Left hindlimb (tissue), 1 donor: Measurements from ENCODE around the gene HPCAL4.

Source experiments
- DNase-seq: peaks from one replicate; pipeline ENCODE4 v3.0.0-alpha.2; 2018

The HPCAL4 gene

GRCh38 chr1:39691383-39692151 is at the start of gene HPCAL4:
HPCAL4 (minus strand) TSS chr1:39691433; CDS start chr1:39684603, 6,830 bp downstream.
- DNase-seq, result peak; percentile 86

DNA sequence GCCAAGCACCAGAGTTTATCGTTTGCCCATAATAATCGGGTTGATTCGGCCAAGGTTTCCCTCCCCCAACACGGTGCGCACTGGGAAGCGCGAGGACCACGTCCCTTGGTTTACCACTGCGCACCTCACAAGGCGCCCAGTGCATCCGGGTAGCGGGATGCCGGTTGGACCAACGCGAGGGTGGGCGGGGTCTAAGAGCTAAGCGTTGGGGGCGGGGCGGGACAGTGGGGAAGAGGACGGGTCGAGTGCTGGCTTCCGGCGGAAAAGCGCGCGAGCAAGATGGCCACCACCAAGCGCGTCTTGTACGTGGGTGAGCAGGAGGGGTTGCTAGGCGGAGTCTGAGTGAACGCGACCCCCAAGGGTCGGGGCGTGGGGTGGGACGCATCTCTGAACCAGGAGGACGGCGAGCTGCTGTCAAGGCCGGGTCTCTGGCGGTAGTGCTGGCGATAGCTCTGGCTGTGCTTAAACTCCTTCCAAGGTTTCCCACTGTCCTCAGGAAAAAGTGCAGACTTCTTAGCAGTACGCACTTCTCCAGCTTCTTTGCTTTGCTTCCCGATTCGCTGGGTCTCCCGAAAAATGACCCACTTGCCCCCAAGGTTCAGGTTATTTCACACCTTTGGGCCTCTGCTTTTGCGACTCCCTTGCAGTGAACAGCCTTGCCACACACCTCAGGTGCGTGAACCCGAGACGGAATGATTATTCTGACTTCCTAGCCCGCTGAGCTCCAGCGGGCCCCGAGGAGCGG is 47.6 kb upstream of the HPCAL4 start, which contains the start of gene PPIE:
TSS of gene PPIE (plus strand) at position 261 of the 745 bp plus-strand sequence. CDS start at position 280, 19 bp downstream.
- peak; percentile 95 for DNase-seq

- DNase-seq, result peak; percentile 58
Observed at GRCh38 chr1:39737546-39738169, 46.4 kb upstream of the HPCAL4 start.

GRCh38 chr1:39735731-39736130 is 44.5 kb upstream of the HPCAL4 start:
- DNase-seq, result no peak

DNA sequence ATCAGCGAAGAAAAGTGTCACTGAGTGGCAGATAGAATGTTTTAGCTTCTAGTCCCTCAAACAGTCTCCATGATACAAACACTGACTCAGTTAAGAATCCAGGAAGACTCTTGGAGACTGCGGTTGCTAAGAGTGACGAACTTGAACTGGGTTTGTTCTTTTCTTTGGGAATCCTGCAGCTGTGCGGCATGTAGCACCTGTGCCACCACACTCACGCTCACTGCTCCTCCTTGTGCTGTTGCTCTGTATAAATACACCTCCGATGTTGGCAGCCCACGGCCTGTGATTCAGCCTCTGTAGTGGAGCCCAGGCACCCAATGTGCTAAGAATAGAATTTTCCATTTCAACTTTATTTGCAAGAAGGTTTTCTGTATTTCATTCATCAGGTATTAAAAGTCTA is 41.9 kb upstream of the HPCAL4 start:
- no peak for DNase-seq

DNA sequence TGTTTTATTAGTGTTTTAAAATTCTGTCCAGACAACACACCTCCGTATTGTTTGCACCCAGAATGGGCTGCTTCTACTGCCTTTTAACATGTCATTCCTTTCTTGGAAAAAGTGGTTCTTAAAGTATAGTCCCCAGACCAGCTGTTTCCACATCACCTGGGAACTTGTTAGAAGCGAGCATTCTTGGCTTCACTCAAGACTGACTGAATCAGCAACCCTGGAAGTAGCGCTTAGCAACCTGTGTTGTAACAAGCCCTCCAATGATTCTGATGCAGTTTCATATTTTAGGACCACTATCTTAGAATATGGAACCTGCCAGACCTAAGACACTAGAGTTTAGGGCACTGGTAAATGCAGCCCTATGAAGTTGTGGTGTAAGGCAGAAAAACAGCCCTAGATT is 41.5 kb upstream of the HPCAL4 start:
- no peak for DNase-seq

DNA sequence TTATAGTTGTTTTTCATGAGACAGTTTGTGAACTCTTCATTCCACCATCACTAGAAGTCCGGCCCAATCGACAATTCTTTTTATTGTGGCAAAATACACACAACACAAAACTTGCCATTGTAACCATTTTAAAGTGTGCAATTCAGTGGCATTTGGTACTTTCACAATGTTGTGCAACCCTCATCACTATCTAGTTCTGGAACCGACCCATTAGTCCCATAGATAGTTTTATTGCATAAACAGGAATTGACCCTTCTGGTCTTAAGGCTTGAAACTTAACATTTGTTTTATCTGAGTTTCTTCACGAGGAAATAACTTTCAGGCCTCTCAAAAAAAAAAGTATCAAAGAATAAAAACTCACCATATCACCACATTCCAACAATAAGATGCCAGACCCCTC is 38.6 kb upstream of the HPCAL4 start:
- DNase-seq, result no peak

DNA sequence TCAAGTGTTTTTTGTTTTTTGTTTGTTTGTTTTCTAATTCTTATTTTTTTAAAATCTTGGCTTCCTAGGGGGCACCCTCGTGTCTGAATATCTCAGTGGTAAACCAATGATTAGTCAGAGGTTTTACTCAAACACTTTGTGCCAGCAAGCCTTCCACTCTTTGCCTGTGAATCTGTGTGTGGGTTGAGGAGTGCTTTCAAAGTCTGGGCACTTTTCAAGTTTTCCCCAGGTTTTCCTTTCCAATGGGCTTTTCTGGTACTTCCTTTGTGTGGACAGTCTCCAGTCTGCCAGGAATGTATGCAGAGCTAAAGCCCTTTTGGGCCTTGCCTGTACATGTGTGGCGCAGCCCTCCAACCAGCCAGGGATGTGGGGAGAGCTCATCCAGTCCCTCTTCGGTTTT is 37.8 kb upstream of the HPCAL4 start:
- DNase-seq, result no peak

- DNase-seq, result no peak
Observed at GRCh38 chr1:39727932-39728317, 36.7 kb upstream of the HPCAL4 start.

GRCh38 chr1:39727221-39727931 is 36.1 kb upstream of the HPCAL4 start:
- DNase-seq, result no peak

GRCh38 chr1:39726600-39726999 is 35.4 kb upstream of the HPCAL4 start:
- DNase-seq, result no peak

- DNase-seq, result no peak
Observed at GRCh38 chr1:39722495-39722894, 31.3 kb upstream of the HPCAL4 start.

GRCh38 chr1:39721664-39722063 is 30.4 kb upstream of the HPCAL4 start:
- DNase-seq, result no peak

- no peak for DNase-seq
Observed at GRCh38 chr1:39720094-39720999, 29.1 kb upstream of the HPCAL4 start.

- DNase-seq, result no peak
Observed at GRCh38 chr1:39717809-39718208, 26.6 kb upstream of the HPCAL4 start.

DNA sequence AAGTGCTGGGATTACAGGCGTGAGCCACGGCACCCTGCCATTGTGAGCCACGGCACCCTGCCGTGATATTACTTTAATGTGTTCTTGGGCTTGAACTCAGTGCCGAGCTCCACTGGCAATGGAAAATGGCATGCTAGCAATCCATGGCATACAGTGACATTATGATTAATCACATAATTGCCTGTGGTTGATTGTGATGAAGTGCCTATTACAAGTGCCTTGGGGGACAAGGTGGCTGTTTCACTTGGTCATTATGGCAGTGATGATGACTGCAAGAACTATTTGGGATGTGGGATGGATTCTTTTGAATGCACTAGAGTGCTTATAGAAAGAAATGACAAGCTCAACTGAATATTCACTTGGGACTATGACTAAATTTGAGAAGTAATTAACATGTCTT is 22.3 kb upstream of the HPCAL4 start:
- DNase-seq, result no peak

- DNase-seq, result no peak
Observed at GRCh38 chr1:39711966-39712340, 20.7 kb upstream of the HPCAL4 start.

DNA sequence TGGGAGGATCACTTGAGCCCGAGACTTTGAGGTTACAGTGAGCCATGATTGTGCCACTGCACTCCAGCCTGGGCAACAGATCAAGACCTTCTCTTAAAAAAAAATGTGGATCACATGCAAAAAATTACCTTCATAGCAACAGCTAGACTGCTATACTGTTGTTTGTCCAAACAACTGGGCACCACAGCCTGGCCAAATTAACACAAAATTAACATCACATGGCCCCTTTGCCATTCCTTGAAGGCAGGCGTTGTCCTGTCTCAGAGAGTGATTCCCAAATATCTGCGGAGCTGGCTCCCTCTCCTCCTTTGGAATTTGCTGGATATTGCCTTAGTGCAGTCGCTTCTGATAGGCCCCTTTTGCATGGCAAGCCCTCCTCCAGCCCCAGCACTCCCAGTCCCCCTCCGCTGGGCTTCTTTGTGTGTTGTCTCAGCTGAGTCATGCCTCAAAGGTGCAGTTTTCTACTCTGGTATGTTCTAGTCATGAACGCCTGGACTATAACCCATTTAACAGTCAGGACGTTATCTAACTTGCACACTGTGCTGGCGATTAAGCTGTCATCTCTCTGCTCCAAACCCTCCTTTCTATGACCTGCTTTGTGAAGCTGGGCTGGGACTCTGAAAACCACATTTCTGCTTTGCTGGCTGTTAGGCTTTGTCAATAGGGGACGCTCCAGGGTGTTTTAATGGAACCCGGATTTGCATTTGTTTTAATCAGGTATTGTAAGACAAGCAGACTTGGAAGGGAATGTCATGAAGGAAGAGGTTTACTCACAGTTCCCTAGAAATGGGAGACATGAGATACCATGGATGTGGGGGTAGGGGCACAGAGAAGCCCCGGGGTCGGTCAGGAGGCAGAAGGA is 20.1 kb upstream of the HPCAL4 start:
- no peak for DNase-seq

- no peak for DNase-seq
Observed at GRCh38 chr1:39707506-39707905, 16.3 kb upstream of the HPCAL4 start.

DNA sequence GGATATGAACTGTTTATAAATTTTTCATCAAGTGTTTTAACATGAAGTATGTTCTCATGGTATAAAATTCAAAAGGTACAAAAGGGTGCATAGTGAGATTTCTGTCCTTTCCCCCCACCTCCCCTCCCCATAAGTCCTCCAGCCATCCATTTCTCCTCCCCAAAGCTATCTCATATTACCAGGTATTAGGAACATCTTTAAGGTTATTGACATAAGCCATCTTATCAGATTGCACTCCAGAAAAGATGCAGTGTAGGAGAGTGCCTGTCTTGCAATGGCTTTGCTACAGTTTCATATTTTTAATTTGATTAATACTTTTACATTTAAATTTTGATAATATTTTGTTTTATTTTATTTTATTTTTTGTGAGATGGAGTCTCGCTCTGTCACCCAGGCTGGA is 13.5 kb upstream of the HPCAL4 start:
- no peak for DNase-seq

- DNase-seq, result peak; percentile 42
Observed at GRCh38 chr1:39701049-39701439, 9.8 kb upstream of the HPCAL4 start.
